DMS53 (cell line): ENCODE results near the gene GOLGB1.
"Not testable (repeated sequence)": the region's sequence is repeated elsewhere in the genome, so short reads cannot be mapped to it uniquely, and the experiment has no call there.

Experiments used
- DNase-seq: peaks from one replicate; lab custom pipeline; 2025; lab: John Stamatoyannopoulos, UW

Gene GOLGB1

GRCh38 chr3:121740896-121741295, 8.6 kb downstream of the GOLGB1 start:
- DNase-seq, result no peak

DNA sequence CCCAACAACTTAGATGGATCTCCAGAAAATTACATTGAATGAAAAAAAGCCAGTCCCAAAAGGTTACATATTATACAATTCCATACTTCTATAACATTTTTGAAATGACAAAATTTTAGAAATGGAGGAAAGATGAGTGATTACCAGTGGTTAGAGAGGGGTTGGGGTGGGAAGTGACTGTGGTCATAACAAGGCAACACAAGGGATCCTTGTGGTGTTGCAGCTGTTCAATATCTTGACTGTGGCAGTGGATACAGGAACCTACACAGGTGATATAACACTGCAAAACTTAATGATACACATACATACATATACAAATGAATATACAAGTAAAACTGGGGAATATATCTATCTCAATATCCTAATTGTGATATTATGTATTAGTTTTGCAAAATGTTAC, 9.6 kb downstream of the GOLGB1 start:
- DNase-seq, result no peak

- no peak for DNase-seq
Measured at GRCh38 chr3:121737644-121738043, 11.9 kb downstream of the GOLGB1 start.

GRCh38 chr3:121736112-121736511, 13.4 kb downstream of the GOLGB1 start:
- DNase-seq, result no peak

DNA sequence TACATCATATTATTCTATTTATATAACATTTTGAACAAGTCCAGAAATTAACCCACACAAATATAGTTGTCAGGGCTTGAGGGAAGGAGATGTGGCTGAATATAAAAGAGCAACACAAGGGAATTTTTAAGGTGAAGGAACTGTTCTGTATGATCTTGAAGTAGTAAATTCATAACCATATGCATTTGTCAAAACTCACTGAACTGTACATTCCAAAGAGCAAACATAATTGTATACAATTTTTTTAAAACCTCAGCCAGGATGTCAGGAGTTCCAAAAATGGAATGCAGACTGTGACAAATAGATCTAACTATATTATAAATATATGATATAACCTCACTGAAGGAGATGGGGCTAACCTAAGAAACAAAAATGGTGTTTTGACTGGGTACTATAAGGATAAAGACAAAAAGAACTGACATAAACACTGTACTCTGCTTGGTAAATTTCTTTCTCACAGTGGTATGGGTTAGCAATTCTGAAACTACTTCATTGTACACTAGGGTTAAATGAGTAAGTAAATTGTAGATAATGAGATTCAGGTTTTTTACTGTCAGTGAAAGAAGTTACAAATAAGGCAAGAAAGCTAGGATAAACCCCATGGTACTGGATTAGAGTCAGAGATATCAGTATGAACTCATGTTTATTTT, 14.4 kb downstream of the GOLGB1 start:
- no peak for DNase-seq

- no peak for DNase-seq
Measured at GRCh38 chr3:121730940-121731687, 18.4 kb downstream of the GOLGB1 start.

GRCh38 chr3:121724130-121724529, 25.4 kb downstream of the GOLGB1 start:
- DNase-seq, result no peak

- DNase-seq, result no peak
Measured at GRCh38 chr3:121723485-121723884, 26.1 kb downstream of the GOLGB1 start.

DNA sequence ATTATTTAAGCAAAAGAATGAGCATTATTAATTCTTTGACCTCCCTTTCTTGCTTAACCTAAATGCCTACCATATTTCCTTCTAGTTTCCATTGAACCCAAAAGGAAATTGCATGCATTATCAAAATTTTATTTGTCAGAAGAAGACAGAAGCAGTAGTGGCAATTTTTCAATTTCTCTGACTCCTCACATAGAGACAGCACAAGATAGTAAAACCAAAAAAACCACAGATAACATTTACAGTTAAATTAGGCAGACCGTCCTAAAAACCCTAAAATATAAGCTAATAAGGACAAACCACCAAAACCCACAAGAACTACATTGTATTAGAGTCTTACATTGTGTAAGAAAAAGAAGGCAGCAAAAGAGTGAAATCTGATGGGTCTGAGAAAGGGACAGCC, 27.1 kb downstream of the GOLGB1 start:
- DNase-seq, result no peak

DNA sequence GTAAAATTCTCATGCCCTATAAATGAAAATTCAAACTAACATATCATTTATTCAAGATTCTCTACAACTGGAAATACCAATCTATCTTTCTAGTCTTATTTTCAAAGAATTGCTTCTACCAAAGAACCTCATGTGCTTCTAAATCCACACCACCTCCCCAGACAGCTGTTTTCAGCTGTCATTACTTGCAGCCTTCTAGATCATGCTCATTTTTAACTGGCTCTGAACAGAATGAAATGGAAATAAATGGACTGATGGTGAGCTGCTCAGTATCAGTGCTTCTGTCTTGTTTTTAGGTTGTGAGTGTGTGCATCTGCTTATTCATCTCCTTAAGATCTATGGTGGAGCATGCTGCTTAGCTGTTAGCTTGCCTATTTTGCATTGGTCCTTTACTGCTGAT, 29.4 kb downstream of the GOLGB1 start:
- no peak for DNase-seq

DNA sequence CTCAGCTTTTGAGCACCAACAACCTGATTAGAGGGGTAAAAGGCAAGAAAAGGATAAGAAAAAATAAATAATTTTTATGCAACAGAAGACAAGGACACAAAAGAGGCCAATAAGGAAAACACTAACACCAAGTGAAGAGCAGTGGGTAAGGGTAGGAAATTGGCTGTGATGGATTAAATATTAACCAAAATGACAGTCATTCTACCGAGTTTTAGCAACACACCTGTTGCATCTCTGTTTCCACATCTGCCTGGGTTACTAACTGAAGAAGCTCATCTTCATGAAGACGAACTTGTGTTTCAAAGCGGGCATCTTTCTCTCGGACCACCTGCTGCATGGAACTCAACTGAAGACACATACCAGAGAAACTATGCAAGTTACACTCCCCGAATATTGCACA, 30.1 kb downstream of the GOLGB1 start:
- peak; percentile 73 for DNase-seq

- DNase-seq, result no peak
Measured at GRCh38 chr3:121718205-121718846, 31.2 kb downstream of the GOLGB1 start.

DNA sequence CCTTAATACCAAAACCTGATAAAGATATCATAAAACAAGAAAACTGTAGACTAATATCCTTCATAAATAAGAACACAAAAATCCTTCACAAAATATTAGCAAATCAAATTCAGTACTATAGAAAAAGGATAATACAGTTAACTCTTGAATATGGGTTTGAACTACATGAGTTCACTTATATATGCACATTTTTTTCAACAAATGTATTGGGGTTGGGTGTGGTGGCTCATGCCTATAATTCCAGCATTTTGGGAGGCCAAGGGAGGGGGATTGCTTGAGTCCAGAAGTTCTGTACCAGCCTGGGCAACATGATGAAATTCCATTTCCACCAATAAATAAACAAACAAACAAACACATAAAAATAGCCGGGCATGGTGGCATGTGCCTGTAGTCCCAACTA, 39.2 kb downstream of the GOLGB1 start:
- DNase-seq, result no peak

DNA sequence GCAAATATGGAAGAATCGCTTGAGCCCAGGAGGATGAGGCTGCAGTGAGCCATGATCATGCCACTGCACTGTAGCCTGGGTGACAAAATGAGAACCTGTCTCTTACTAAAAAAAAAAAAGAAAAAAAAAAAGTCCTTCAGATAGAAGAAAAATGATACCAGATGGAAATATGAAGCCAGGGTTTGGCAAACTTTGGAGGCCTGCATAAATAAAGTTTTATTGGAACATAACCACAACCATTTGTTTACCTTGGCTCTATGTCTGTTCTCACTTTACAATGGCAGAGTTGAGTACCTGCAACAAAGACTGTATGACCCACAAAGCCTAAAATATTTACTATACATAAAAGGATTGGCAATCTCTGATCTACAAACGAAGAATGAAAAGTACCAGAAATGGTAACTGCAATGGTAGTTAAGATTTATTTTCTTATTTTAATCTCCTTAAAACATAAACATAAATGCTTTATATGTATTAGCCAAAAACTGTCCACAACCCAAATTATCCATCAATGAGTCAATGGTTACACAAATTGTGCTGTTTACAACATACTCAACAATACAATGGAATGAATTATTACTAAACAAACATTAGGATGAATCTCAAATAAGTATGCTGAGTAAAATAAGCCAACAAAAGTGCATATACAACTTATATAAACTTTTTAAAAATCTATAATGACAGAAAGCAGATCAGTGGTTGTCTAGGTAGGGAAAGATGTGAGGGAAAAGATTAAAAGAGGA, 41.8 kb downstream of the GOLGB1 start:
- DNase-seq, result peak; percentile 4

DNA sequence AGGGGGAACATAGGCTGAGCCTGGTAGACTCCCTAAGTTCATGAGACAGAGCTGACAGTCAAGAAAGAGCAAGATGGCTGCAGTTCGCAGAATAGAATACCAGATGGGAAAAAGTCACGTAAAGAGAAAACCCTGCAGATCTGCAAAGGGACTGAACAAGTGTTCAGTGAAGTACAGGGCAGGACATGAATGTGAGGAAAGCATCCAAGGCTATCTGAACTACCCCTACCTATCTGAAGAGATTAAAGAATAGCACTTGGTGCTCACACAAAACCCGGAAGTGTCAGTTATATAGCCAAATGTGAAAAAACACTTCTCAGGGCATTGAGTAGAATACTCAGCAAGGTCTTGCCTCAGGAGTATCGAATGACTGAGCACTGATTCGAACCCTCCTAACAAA, 44.0 kb downstream of the GOLGB1 start:
- DNase-seq, result no peak

GRCh38 chr3:121703973-121704372, 45.6 kb downstream of the GOLGB1 start:
- DNase-seq, result no peak

GRCh38 chr3:121698901-121699300, 50.6 kb downstream of the GOLGB1 start:
- DNase-seq, result no peak

GRCh38 chr3:121698476-121698875, 51.1 kb downstream of the GOLGB1 start:
- no peak for DNase-seq

- DNase-seq, result no peak
Measured at GRCh38 chr3:121696186-121696585, 53.4 kb downstream of the GOLGB1 start.

GRCh38 chr3:121692010-121692699, 57.4 kb downstream of the GOLGB1 start:
- no peak for DNase-seq

DNA sequence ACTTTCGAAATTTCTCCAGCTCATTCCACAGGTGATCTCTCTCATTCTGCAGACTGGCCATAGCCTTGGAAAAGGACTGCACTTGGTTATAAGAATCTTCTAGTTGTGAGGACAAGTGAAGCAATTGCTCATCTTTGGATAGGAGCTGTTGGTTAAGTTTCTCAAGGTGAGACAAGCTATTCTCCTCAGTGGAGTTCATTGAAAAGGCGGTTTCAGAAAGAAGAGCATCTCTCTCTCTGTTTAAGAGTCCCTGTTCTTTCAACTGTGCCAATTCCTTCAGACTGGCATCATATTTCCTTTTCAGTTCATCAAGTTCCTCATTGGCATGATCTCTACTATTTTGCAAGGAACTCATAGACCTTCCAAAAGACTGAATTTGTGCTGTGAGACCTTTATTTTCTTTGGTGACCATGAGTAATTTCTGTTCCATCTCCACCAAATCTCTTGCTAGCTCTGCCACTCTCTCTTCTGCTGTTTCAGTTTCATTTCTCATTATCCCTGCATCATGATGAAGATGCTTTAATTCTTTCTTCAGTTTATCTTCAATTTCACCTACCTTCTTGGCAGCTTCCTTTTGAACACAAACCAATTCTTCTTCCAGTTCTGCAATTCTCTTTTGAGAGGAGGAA, 58.6 kb downstream of the GOLGB1 start:
- DNase-seq, result no peak

DNA sequence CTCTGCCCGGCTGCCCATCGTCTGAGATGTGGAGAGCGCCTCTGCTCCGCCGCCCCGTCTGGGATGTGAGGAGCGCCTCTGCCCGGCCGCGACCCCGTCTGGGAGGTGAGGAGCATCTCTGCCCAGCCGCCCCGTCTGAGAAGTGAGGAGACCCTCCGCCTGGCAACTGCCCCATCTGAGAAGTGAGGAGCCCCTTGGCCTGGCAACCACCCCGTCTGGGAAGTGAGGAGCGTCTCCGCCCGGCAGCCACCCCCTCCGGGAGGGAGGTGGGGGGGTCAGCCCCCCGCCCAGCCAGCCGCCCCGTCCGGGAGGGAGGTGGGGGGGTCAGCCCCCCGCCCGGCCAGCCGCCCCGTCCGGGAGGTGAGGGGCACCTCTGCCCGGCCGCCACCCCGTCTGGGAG, 60.8 kb downstream of the GOLGB1 start:
- DNase-seq, result not testable (repeated sequence)
